Mucosa of gallbladder (tissue), 1 donor: ENCODE measurements around the gene DNAJB13. TPM values are rescaled to one million over a fixed set of nuclear protein-coding genes. Genes with fewer than 3 reads are reported as not detected.
"Not testable (repeated sequence)": the region's sequence is repeated elsewhere in the genome, so short reads cannot be mapped to it uniquely, and the experiment has no call there.

ENCODE experiments used
- DNase-seq: peaks from one replicate; pipeline ENCODE4 v3.0.0-alpha.2; 2020; ENCODE audit warnings: low spot score
- total RNA-seq: library from RNA; stranded (reverse); gene quantifications from one replicate; pipeline ENCODE4 v1.2.1, GENCODE V29; 2021
- donor health status: DM: no; HTN: no; CAD: no.

The DNAJB13 gene, protein sequence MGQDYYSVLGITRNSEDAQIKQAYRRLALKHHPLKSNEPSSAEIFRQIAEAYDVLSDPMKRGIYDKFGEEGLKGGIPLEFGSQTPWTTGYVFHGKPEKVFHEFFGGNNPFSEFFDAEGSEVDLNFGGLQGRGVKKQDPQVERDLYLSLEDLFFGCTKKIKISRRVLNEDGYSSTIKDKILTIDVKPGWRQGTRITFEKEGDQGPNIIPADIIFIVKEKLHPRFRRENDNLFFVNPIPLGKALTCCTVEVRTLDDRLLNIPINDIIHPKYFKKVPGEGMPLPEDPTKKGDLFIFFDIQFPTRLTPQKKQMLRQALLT
- 10.2 TPM for total RNA-seq

GRCh38 chr11:73950869-73951710 lies at the start of gene DNAJB13:
Gene DNAJB13 (plus strand): TSS chr11:73951026. CDS start chr11:73951070, 44 bp downstream.
- DNase-seq, result peak; percentile 61

DNA sequence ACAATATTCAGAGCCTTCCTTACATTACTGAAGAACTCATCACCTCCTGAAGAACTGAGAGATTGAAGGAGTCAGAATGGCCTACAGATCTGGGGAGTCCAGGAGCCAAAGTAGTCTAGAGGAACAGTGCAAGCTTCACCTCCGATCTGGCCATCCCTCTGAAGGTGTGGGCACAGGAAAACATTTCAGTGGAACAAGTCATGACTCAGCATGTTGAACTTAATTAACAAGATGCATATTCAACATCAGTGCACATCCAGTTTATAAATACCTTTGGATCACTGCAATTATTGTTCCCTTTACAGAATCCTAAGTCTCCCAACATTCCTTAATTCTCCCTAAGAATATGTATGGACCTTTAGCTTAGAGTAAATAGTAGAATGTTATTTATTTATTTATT lies 48.5 kb upstream of the DNAJB13 start:
- no peak for DNase-seq

DNA sequence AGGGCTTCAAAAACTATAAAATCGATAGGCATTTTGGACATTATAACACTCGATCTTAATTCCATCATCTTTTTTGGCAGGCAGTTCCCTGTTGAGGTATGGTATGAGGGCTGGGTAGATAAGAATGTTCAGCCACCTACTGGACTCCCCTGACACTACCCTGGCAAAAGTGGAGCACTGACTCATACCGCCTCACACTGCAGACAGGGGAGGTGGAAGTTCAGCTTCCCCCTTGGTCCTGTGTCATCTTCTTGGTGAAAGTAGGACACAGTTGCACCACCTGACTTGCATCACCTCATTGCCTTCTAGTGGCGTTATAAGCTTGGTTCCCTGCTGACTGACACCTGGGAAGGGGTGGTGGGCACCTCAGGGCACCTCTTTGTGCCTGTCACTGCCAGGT lies 43.6 kb upstream of the DNAJB13 start:
- DNase-seq, result peak; percentile 11

- no peak for DNase-seq
Observed at GRCh38 chr11:73912026-73912425, 38.8 kb upstream of the DNAJB13 start.

GRCh38 chr11:73913472-73913871 lies 37.4 kb upstream of the DNAJB13 start:
- no peak for DNase-seq

- DNase-seq, result no peak
Observed at GRCh38 chr11:73914284-73914683, 36.5 kb upstream of the DNAJB13 start.

- no peak for DNase-seq
Observed at GRCh38 chr11:73916435-73916834, 34.4 kb upstream of the DNAJB13 start.

DNA sequence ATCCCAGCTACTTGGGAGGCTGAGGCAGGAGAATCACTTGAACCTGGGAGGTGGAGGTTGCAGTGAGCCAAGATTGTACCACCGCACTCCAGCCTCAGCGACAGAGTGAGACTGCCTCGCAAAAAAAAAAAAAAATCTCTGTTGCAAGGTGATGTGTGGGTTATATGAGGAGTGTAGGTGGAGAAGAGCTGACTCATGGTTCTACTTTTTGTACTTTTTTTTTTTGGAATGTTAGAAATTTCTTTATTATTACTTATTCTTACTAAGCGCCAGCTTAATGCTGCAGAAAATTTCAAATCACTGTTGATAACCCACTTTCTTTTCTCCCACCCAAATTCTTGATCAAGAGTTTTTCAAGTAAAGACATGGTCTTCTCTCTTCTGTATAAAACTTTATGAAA lies 29.6 kb upstream of the DNAJB13 start:
- DNase-seq, result no peak

GRCh38 chr11:73929388-73929787 lies 21.4 kb upstream of the DNAJB13 start:
- no peak for DNase-seq

- peak; percentile 36 for DNase-seq
Observed at GRCh38 chr11:73931039-73931645, 19.7 kb upstream of the DNAJB13 start.

- DNase-seq, result no peak
Observed at GRCh38 chr11:73931951-73932350, 18.9 kb upstream of the DNAJB13 start.

DNA sequence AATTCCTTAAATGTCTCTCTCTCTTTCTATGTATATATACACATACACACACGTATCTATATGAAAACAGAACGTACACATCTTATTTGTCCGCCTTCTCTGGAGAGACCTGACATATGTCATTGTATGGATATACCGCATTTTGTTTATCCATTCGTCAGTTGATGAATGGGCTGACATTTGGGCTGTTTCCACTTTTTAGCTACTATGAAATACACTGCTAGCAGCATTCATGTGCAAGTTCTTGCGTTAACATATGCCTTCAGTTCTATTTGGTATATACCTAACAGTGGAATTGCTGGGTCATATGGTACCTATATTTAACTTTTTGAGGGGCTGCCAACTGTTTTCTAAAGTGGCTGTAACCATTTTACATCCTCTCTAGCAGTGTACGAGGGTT lies 18.0 kb upstream of the DNAJB13 start:
- no peak for DNase-seq

DNA sequence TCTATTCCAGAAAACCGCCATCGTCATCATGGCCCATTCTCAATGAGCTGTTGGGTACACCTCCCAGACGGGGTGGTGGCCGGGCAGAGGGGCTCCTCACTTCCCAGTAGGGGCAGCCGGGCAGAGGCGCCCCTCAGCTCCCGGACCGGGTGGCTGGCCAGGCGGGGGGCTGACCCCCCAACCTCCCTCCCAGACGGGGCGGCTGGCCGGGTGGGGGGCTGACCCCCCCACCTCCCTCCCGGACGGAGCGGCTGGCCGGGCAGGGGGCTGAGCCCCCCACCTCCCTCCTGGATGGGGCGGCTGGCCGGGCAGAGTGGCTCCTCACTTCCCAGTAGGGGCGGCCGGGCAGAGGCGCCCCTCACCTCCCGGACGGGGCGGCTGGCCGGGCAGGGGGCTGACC lies 14.8 kb upstream of the DNAJB13 start:
- not testable (repeated sequence) for DNase-seq

- no peak for DNase-seq
Observed at GRCh38 chr11:73939096-73939495, 11.7 kb upstream of the DNAJB13 start.

GRCh38 chr11:73940801-73941570 lies 9.8 kb upstream of the DNAJB13 start:
- DNase-seq, result no peak

- no peak for DNase-seq
Observed at GRCh38 chr11:73942010-73942409, 8.8 kb upstream of the DNAJB13 start.

DNA sequence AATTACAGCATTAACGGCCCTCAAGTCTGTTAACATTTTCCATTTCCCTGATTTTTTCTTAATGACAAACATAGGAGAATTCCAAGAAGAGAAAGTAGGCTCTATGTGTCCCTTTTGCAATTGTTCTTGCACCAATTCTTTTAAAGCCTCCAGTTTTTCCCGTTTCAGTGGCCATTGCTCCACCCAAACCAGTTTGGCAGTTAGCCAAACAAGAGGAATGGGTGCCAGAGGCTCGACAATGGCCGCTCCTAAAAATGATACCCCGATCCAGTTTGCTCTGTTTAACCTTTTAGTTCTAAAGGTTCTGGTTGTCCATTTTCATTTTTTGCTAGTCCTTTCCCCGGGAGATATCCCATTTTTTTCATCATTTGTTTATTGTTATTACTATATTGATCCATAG lies 6.7 kb upstream of the DNAJB13 start:
- DNase-seq, result no peak

DNA sequence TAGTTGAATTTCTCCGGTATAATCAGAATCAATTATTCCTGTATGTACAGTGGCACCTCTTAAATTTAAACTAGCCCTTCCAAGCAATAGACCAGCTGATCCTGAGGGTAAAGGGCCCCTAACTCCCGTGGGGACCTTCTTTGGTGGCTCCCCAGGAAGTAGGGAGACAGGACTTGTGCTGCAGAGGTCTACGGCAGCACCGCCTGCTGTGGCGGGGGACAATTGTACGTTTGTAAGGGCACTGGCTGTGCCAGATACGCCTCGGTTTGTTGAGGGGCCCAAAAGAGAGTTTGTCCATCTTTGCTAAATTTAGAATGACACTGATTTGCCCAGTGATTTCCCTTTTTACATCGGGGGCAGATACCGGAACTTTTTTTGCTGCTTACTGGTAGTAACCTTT lies 5.9 kb upstream of the DNAJB13 start:
- DNase-seq, result no peak

GRCh38 chr11:73945396-73945795 lies 5.4 kb upstream of the DNAJB13 start:
- no peak for DNase-seq

GRCh38 chr11:73946798-73947458 lies 3.9 kb upstream of the DNAJB13 start:
- no peak for DNase-seq

DNA sequence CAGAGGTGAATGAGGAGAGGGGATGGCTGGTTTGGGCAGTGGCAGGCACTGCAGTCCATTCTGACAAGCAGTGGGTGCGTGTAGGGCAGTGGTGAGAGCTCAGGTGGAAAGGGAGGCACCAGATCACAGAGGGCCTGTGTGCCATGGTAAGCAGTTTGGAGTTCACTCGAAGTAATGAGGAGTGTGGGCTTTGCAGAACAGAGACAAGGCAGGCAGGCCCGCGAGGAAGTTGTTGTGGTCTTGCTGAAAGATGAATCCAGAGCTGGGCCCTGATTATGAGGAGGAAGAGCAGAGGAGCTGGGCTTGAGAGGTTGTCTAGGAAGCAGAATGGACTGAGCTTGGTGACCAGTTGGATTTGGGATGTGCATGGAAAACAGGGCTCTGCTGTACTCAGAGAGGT lies 1.6 kb upstream of the DNAJB13 start:
- DNase-seq, result no peak
